T follicular helper cell (primary cell): Measurements from ENCODE around the gene CAT.

Experiments used
- DNase-seq: peaks from one replicate; pipeline ENCODE4 v3.0.0-alpha.2; 2020; ENCODE audit warnings: low read depth

CAT gene

GRCh38 chr11:34459507-34460162 is 20.9 kb downstream of the CAT start:
- DNase-seq: no peak

- no peak for DNase-seq
These were observed 21.5 kb downstream of the CAT start for GRCh38 chr11:34460278-34460677.

GRCh38 chr11:34461215-34461614 is 22.5 kb downstream of the CAT start:
- no peak for DNase-seq

- no peak for DNase-seq
These were observed 25.9 kb downstream of the CAT start for GRCh38 chr11:34464591-34465051.

- DNase-seq: no peak
These were observed 28.2 kb downstream of the CAT start for GRCh38 chr11:34466802-34467488.

GRCh38 chr11:34468209-34468841 is 29.6 kb downstream of the CAT start:
- peak; percentile 6 for DNase-seq

GRCh38 chr11:34473603-34474169 is 35.0 kb downstream of the CAT start:
- DNase-seq: no peak

- no peak for DNase-seq
These were observed 36.9 kb downstream of the CAT start for GRCh38 chr11:34475656-34476055.

GRCh38 chr11:34476849-34477248 is 38.1 kb downstream of the CAT start:
- DNase-seq: no peak

- no peak for DNase-seq
These were observed 40.3 kb downstream of the CAT start for GRCh38 chr11:34478845-34479663.

- no peak for DNase-seq
These were observed 41.6 kb downstream of the CAT start for GRCh38 chr11:34480314-34480713.

- no peak for DNase-seq
These were observed 42.6 kb downstream of the CAT start for GRCh38 chr11:34481307-34481706.

GRCh38 chr11:34483106-34483874 is 44.6 kb downstream of the CAT start:
- DNase-seq: no peak

GRCh38 chr11:34487430-34487829 is 48.7 kb downstream of the CAT start:
- DNase-seq: no peak

- DNase-seq: no peak
These were observed 50.3 kb downstream of the CAT start for GRCh38 chr11:34488855-34489557.

- no peak for DNase-seq
These were observed 51.6 kb downstream of the CAT start for GRCh38 chr11:34490304-34490703.

GRCh38 chr11:34492806-34493414 is 54.2 kb downstream of the CAT start:
- peak; percentile 7 for DNase-seq

- no peak for DNase-seq
These were observed 54.7 kb downstream of the CAT start for GRCh38 chr11:34493468-34493867.

- no peak for DNase-seq
These were observed 55.3 kb downstream of the CAT start for GRCh38 chr11:34493926-34494595.
